ENCODE data around the gene ABAT. TPM values are rescaled to one million over a fixed set of nuclear protein-coding genes. Genes with fewer than 3 reads are reported as not detected.
"Not testable (repeated sequence)": the region's sequence is repeated elsewhere in the genome, so short reads cannot be mapped to it uniquely, and the experiment has no call there.

Gene ABAT
- total RNA-seq, 5 donors from 2014 or later (not counting 1 experiment from before 2014, with no cell fraction given) = 8.3 to 16.1 (median 11.7) TPM

- H3K27ac ChIP-seq (ENCODE audit: low read length) = no peak overlapping the region
- H3K4me3 ChIP-seq (ENCODE audit: control insufficient read depth in 1 of 2, extremely low read depth in 1 of 2, low read length in 1 of 2) = no peak overlapping the region
- ChIA-PET CTCF (no interaction called here), POLR2A (interaction anchor here in 1 of 2 donors (0.6 kb wide), 1 partner anchor 157 kb away, joined by 3 read pairs; no protein-coding TSS in a partner anchor)
- H3K27me3 ChIP-seq (replicated peaks in 1 of 2; ENCODE audit: control insufficient read depth in 2 of 2, extremely low read depth in 1 of 2, insufficient read depth in 2 of 2, low read length in 1 of 2) = no peaks in the 10 kb centered on the region
- Mint-ChIP-seq H3K36me3 (peaks cover 35% of the 10 kb centered on the region), H3K4me1 (peaks cover 13 to 14% (median 14%) of the 10 kb centered on the region in 3 donors), H3K27me3 (no peaks in the 10 kb centered on the region), H3K4me3 (no peak overlapping the region), H3K9me3 (no peaks in the 10 kb centered on the region), H3K27ac (no peak overlapping the region)
- no peaks in the 10 kb centered on the region for H3K9me3 ChIP-seq
- DNase-seq (no peak), ATAC-seq (replicated peaks in 1 of 4) (no peak)
- peaks cover 0 to 9% of the 10 kb centered on the region in 2 experiments for H3K4me1 ChIP-seq (ENCODE audit: control insufficient read depth in 1 of 2, extremely low read depth in 1 of 2, insufficient read depth in 2 of 2, low read length in 2 of 2)
- WGBS (ENCODE audit: insufficient coverage) = 100% methylated on average over 2 of the region's 4 CpGs
- H3K36me3 ChIP-seq (ENCODE audit: control insufficient read depth in 2 of 2, extremely low read depth in 1 of 2, insufficient read depth in 1 of 2, low read length in 1 of 2) = peaks cover 6 to 34% of the 10 kb centered on the region in 2 donors
Observed at GRCh38 chr16:8648877-8649276, 25.5 kb upstream of the ABAT start.

- Mint-ChIP-seq H3K27ac (no peak overlapping the region), H3K36me3 (peaks cover 25% of the 10 kb centered on the region), H3K4me3 (no peak overlapping the region), H3K9me3 (no peaks in the 10 kb centered on the region), H3K4me1 (peaks cover 2 to 5% (median 5%) of the 10 kb centered on the region in 3 donors), H3K27me3 (no peaks in the 10 kb centered on the region)
- Histone ChIP-seq H3K4me1 (ENCODE audit: control insufficient read depth in 1 of 2, extremely low read depth in 1 of 2, insufficient read depth in 2 of 2, low read length in 2 of 2) (peaks cover 0 to 2% of the 10 kb centered on the region in 2 experiments), H3K27ac (ENCODE audit: low read length) (no peak overlapping the region), H3K4me3 (ENCODE audit: control insufficient read depth in 1 of 2, extremely low read depth in 1 of 2, low read length in 1 of 2) (no peak overlapping the region), H3K27me3 (replicated peaks in 1 of 2; ENCODE audit: control insufficient read depth in 2 of 2, extremely low read depth in 1 of 2, insufficient read depth in 2 of 2, low read length in 1 of 2) (no peaks in the 10 kb centered on the region), H3K36me3 (ENCODE audit: control insufficient read depth in 2 of 2, extremely low read depth in 1 of 2, insufficient read depth in 1 of 2, low read length in 1 of 2) (peaks cover 6 to 28% of the 10 kb centered on the region in 2 donors), H3K9me3 (no peaks in the 10 kb centered on the region)
- CTCF ChIA-PET = interaction anchor here in 1 of 2 donors (0.6 kb wide), 1 partner anchor 29 kb away, joined by 3 read pairs; no protein-coding TSS in a partner anchor
- DNase-seq (no peak), ATAC-seq (replicated peaks in 1 of 4) (no peak)
- WGBS (ENCODE audit: insufficient coverage) = 100% methylated on average over 2 of the region's 8 CpGs
- POLR2A ChIA-PET = no interaction called here
Observed at GRCh38 chr16:8649829-8650554, 24.4 kb upstream of the ABAT start.

GRCh38 chr16:8651958-8652357 is 22.5 kb upstream of the ABAT start:
- peaks cover 11% of the 10 kb centered on the region for H3K36me3 Mint-ChIP-seq
- not testable (repeated sequence) for H3K9me3 Mint-ChIP-seq

GRCh38 chr16:8655184-8655717 is 19.2 kb upstream of the ABAT start:
- Histone ChIP-seq H3K27ac (ENCODE audit: low read length) (no peak overlapping the region), H3K4me1 (ENCODE audit: control insufficient read depth in 1 of 2, extremely low read depth in 1 of 2, insufficient read depth in 2 of 2, low read length in 2 of 2) (no peaks in the 10 kb centered on the region), H3K9me3 (no peaks in the 10 kb centered on the region), H3K36me3 (ENCODE audit: control insufficient read depth in 2 of 2, extremely low read depth in 1 of 2, insufficient read depth in 1 of 2, low read length in 1 of 2) (no peaks in the 10 kb centered on the region), H3K27me3 (replicated peaks in 1 of 2; ENCODE audit: control insufficient read depth in 2 of 2, extremely low read depth in 1 of 2, insufficient read depth in 2 of 2, low read length in 1 of 2) (no peaks in the 10 kb centered on the region), H3K4me3 (ENCODE audit: control insufficient read depth in 1 of 2, extremely low read depth in 1 of 2, low read length in 1 of 2) (no peak overlapping the region)
- H3K4me3 Mint-ChIP-seq = no peak overlapping the region
- DNase-seq (peak in 1 of 35 experiments; percentile 31), ATAC-seq (replicated peaks in 1 of 4) (peak in 1 of 4 experiments; percentile 37)
- peaks cover 3% of the 10 kb centered on the region for H3K36me3 Mint-ChIP-seq
- no peaks in the 10 kb centered on the region for H3K27me3 Mint-ChIP-seq
- ChIA-PET CTCF (interaction anchor here in 1 of 2 donors (0.6 kb wide), 1 partner anchor 130 kb away, joined by 6 read pairs; no protein-coding TSS in a partner anchor), POLR2A (interaction anchor here in 1 of 2 donors (0.6 kb wide), 1 partner anchor 8 kb away, joined by 4 read pairs; no protein-coding TSS in a partner anchor)
- no peak overlapping the region for H3K27ac Mint-ChIP-seq
- H3K4me1 Mint-ChIP-seq = no peaks in the 10 kb centered on the region
- no peaks in the 10 kb centered on the region for H3K9me3 Mint-ChIP-seq
- WGBS (ENCODE audit: insufficient coverage) = no CpG with 5 or more reads among the region's 1 CpG

More at GRCh38 chr16:8651958-8652357, 22.5 kb upstream of the ABAT start:
- H3K9me3 ChIP-seq; H3K27me3 ChIP-seq (replicated peaks in 1 of 2; ENCODE audit: control insufficient read depth in 2 of 2, extremely low read depth in 1 of 2, insufficient read depth in 2 of 2, low read length in 1 of 2); H3K27ac Mint-ChIP-seq; ATAC-seq (replicated peaks in 1 of 4); H3K4me3 Mint-ChIP-seq; H3K27me3 Mint-ChIP-seq; DNase-seq; POLR2A ChIA-PET; H3K27ac ChIP-seq (ENCODE audit: low read length); CTCF ChIA-PET; H3K4me1 Mint-ChIP-seq; H3K4me1 ChIP-seq (ENCODE audit: control insufficient read depth in 1 of 2, extremely low read depth in 1 of 2, insufficient read depth in 2 of 2, low read length in 2 of 2); H3K4me3 ChIP-seq (ENCODE audit: control insufficient read depth in 1 of 2, extremely low read depth in 1 of 2, low read length in 1 of 2): not testable (repeated sequence)
- H3K36me3 ChIP-seq (ENCODE audit: control insufficient read depth in 2 of 2, extremely low read depth in 1 of 2, insufficient read depth in 1 of 2, low read length in 1 of 2) = peaks cover 5 to 11% of the 10 kb centered on the region in 2 donors
- WGBS (ENCODE audit: insufficient coverage) = no CpG with 5 or more reads among the region's 7 CpGs

GRCh38 chr16:8656376-8656775 is 18.0 kb upstream of the ABAT start:
- ATAC-seq (replicated peaks in 1 of 4) (no peak), DNase-seq (no peak)
- 83% methylated on average over 1 of the region's 3 CpGs for WGBS (ENCODE audit: insufficient coverage)
- no peak overlapping the region for H3K27ac Mint-ChIP-seq
- Histone ChIP-seq H3K4me1 (ENCODE audit: control insufficient read depth in 1 of 2, extremely low read depth in 1 of 2, insufficient read depth in 2 of 2, low read length in 2 of 2) (no peaks in the 10 kb centered on the region), H3K4me3 (ENCODE audit: control insufficient read depth in 1 of 2, extremely low read depth in 1 of 2, low read length in 1 of 2) (no peak overlapping the region), H3K36me3 (ENCODE audit: control insufficient read depth in 2 of 2, extremely low read depth in 1 of 2, insufficient read depth in 1 of 2, low read length in 1 of 2) (no peaks in the 10 kb centered on the region), H3K27ac (ENCODE audit: low read length) (no peak overlapping the region), H3K27me3 (replicated peaks in 1 of 2; ENCODE audit: control insufficient read depth in 2 of 2, extremely low read depth in 1 of 2, insufficient read depth in 2 of 2, low read length in 1 of 2) (no peaks in the 10 kb centered on the region), H3K9me3 (no peaks in the 10 kb centered on the region)
- H3K4me1 Mint-ChIP-seq = no peaks in the 10 kb centered on the region
- H3K36me3 Mint-ChIP-seq = peaks cover 3% of the 10 kb centered on the region
- no peaks in the 10 kb centered on the region for H3K27me3 Mint-ChIP-seq
- POLR2A ChIA-PET = no interaction called here
- no peaks in the 10 kb centered on the region for H3K9me3 Mint-ChIP-seq
- H3K4me3 Mint-ChIP-seq = no peak overlapping the region
- CTCF ChIA-PET = no interaction called here

GRCh38 chr16:8660841-8661301 is 13.5 kb upstream of the ABAT start:
- H3K36me3 ChIP-seq (ENCODE audit: control insufficient read depth in 2 of 2, extremely low read depth in 1 of 2, insufficient read depth in 1 of 2, low read length in 1 of 2) = peaks cover 3 to 11% of the 10 kb centered on the region in 2 donors
- no peak overlapping the region for H3K4me3 ChIP-seq (ENCODE audit: control insufficient read depth in 1 of 2, extremely low read depth in 1 of 2, low read length in 1 of 2)
- H3K27me3 Mint-ChIP-seq = no peaks in the 10 kb centered on the region
- ATAC-seq (replicated peaks in 1 of 4) (peak in 1 of 4 experiments; percentile 38), DNase-seq (peak in 28 of 35 experiments; percentile 8 to 57 (median 32))
- no peaks in the 10 kb centered on the region for H3K4me1 ChIP-seq (ENCODE audit: control insufficient read depth in 1 of 2, extremely low read depth in 1 of 2, insufficient read depth in 2 of 2, low read length in 2 of 2)
- H3K36me3 Mint-ChIP-seq = peaks cover 15% of the 10 kb centered on the region
- no peaks in the 10 kb centered on the region for H3K9me3 Mint-ChIP-seq
- no peak overlapping the region for H3K4me3 Mint-ChIP-seq
- 41% methylated on average over 9 of the region's 13 CpGs for WGBS (ENCODE audit: insufficient coverage)
- no peaks in the 10 kb centered on the region for H3K4me1 Mint-ChIP-seq
- CTCF ChIA-PET = interaction anchor here (0.6 to 0.7 kb wide), 2 partner anchors 66 to 1859 kb away, joined by 3 to 4 read pairs; no protein-coding TSS in a partner anchor
- H3K27ac Mint-ChIP-seq = no peak overlapping the region
- no peaks in the 10 kb centered on the region for H3K9me3 ChIP-seq
- no peak overlapping the region for H3K27ac ChIP-seq (ENCODE audit: low read length)
- H3K27me3 ChIP-seq (replicated peaks in 1 of 2; ENCODE audit: control insufficient read depth in 2 of 2, extremely low read depth in 1 of 2, insufficient read depth in 2 of 2, low read length in 1 of 2) = no peaks in the 10 kb centered on the region
- POLR2A ChIA-PET = no interaction called here

Data from T-cell (primary cell).